Measurements from ENCODE around the gene SLC11A2.

DNA sequence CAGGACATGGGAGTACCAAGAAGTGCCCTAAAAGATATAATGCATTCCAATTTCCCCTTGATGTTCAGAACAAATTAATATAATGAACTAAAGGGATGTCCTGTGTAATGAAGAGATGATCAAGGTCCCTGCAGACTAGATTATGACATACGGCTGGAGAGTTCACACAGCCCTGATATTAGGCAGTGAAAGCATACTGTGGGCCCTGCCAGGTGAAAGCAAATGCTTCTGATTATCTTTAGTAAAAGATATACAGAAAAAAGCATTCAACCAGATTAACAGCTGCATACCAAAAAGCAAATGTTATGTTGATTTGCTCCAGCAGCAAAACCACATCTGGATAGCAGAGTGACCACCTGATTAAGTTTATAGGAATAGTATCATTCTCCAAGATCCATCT is 61.8 kb downstream of the SLC11A2 start:
- TF ChIP-seq MLLT10 (CRISPR knock-in tag; IDR thresholded peaks at IDR 0.05) (no peak), GABPA (IDR thresholded peaks at IDR 0.05; ENCODE audit: low read depth, low read length) (no peak), GABPA (CRISPR knock-in tag; IDR thresholded peaks at IDR 0.05; ENCODE audit: low read depth) (no peak), ZNF232 (CRISPR knock-in tag; IDR thresholded peaks at IDR 0.05; ENCODE audit: borderline replicate concordance) (no peak), JUNB (CRISPR knock-in tag; IDR thresholded peaks at IDR 0.05; ENCODE audit: borderline replicate concordance) (no peak), ZFP62 (CRISPR knock-in tag; IDR thresholded peaks at IDR 0.05) (no peak), ZNF883 (CRISPR knock-in tag; IDR thresholded peaks at IDR 0.05; ENCODE audit: not compliant biosample characterization) (no peak), ZBTB7A (CRISPR knock-in tag; IDR thresholded peaks at IDR 0.05) (no peak), ZNF672 (CRISPR knock-in tag; IDR thresholded peaks at IDR 0.05) (no peak), EP300 (IDR thresholded peaks at IDR 0.05; ENCODE audit: low read depth in 2 of 2, low read length in 2 of 2) (no peak), EP300 (CRISPR knock-in tag; IDR thresholded peaks at IDR 0.05; ENCODE audit: borderline replicate concordance) (no peak), ZFP37 (CRISPR knock-in tag; IDR thresholded peaks at IDR 0.05; ENCODE audit: borderline replicate concordance) (no peak)

Measured in HepG2 (cell line).